ENCODE results near the gene FAM234B. TPM values are rescaled to one million over a fixed set of nuclear protein-coding genes. Genes with fewer than 3 reads are reported as not detected.

Gene FAM234B
- polyA plus RNA-seq, 1 of the 3 experiments (the other 2 are of a cell fraction) = 3.7 TPM

DNA sequence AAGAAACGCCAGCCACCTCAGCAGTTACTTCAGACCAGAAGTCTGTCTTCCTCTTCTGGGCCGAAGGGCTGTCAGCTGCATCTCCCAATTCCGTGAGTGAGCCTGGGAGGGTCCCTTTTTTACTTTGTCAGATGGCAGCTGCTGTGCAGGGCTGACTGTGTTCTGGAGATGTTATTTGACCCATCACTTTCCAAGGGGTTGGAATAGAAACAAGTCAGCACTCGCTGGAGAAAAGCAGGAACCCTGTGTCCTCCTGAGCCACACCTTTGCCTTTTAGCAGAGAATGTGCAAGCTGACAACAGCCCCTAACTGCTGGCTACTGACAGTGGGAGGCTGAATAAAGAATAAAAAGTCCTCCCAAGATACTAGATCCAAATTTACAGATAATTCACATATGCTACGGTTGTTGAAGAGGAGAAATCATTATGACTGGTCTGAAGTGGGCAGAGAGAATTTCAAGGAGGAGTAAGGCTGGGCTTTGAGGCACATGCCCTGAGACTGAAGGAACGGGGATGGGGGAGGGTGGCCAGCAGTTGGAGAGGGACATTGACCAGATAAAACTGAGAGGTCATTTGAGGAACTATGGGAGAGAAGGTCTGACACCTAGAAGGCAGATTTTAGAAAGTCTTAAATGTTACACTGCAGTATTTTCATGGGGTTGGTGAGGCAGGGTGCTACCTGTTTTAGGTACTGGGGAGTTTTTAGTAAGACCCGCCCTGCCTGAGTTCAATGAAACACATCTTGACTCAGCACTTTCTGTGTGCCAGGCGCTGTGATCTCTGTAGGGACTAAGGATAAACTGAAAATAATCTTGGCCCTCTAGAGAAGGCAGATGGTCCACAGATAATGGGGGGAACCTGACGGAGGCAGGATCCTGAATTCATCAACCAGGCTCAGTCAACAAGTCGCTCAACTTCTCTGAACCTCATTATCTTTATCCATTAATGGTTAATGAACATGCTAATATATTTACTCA, 27.4 kb downstream of the FAM234B start:
- POLR2A ChIA-PET = interaction anchor here (0.6 kb wide), 1 partner anchor 32 kb away, joined by 3 read pairs; no protein-coding TSS in a partner anchor

More for the DNA sequence above, 27.4 kb downstream of the FAM234B start:
- peaks cover 0 to 11% of the 10 kb centered on the region in 2 experiments for H3K36me3 ChIP-seq (replicated peaks in 1 of 2; ENCODE audit: control insufficient read depth in 1 of 2, insufficient read depth in 2 of 2, low read length in 1 of 2)
- H3K9ac ChIP-seq = no peak overlapping the region
- no peaks in the 10 kb centered on the region for H3K9me2 ChIP-seq
- no peak overlapping the region for H3K4me3 ChIP-seq (ENCODE audit: low read depth in 2 of 2, low read length in 1 of 2)
- H3K4me1 ChIP-seq (ENCODE audit: control insufficient read depth in 1 of 2, insufficient read depth in 2 of 2, low read depth in 1 of 2, low read length in 1 of 2) = 0 out of 4 replicates have a peak, but pooled peaks cover 0 to 5% of the 10 kb centered on the region in 2 experiments
- CTCF ChIA-PET = no interaction called here
- H3K9me3 ChIP-seq = no peaks in the 10 kb centered on the region
- TF ChIP-seq NRF1 (IDR thresholded peaks at IDR 0.05; ENCODE audit: low read depth, low read length) = no peak
- TF ChIP-seq, protein P1, sequence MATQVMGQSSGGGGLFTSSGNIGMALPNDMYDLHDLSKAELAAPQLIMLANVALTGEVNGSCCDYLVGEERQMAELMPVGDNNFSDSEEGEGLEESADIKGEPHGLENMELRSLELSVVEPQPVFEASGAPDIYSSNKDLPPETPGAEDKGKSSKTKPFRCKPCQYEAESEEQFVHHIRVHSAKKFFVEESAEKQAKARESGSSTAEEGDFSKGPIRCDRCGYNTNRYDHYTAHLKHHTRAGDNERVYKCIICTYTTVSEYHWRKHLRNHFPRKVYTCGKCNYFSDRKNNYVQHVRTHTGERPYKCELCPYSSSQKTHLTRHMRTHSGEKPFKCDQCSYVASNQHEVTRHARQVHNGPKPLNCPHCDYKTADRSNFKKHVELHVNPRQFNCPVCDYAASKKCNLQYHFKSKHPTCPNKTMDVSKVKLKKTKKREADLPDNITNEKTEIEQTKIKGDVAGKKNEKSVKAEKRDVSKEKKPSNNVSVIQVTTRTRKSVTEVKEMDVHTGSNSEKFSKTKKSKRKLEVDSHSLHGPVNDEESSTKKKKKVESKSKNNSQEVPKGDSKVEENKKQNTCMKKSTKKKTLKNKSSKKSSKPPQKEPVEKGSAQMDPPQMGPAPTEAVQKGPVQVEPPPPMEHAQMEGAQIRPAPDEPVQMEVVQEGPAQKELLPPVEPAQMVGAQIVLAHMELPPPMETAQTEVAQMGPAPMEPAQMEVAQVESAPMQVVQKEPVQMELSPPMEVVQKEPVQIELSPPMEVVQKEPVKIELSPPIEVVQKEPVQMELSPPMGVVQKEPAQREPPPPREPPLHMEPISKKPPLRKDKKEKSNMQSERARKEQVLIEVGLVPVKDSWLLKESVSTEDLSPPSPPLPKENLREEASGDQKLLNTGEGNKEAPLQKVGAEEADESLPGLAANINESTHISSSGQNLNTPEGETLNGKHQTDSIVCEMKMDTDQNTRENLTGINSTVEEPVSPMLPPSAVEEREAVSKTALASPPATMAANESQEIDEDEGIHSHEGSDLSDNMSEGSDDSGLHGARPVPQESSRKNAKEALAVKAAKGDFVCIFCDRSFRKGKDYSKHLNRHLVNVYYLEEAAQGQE (IDR thresholded peaks at IDR 0.05; ENCODE audit: low read depth, low read length) = no peak
- no peak for TF ChIP-seq IRF3 (IDR thresholded peaks at IDR 0.05; ENCODE audit: low read depth, low read length)
- no peak for TF ChIP-seq SIN3A (IDR thresholded peaks at IDR 0.05; ENCODE audit: borderline replicate concordance, low read depth, low read length)
- TF ChIP-seq SMC3 (IDR thresholded peaks at IDR 0.05; ENCODE audit: low read depth, low read length) = no peak
- no peak for TF ChIP-seq TEAD4 (IDR thresholded peaks at IDR 0.05; ENCODE audit: borderline replicate concordance, insufficient read depth)
- TF ChIP-seq MEF2A (IDR thresholded peaks at IDR 0.05; ENCODE audit: borderline replicate concordance, low read depth) = no peak
- TF ChIP-seq FOXM1 (IDR thresholded peaks at IDR 0.05; ENCODE audit: low read depth) = no peak
- no peak for TF ChIP-seq GABPA (IDR thresholded peaks at IDR 0.05; ENCODE audit: low read depth)
- TF ChIP-seq NFIC (IDR thresholded peaks at IDR 0.05; ENCODE audit: borderline replicate concordance) = no peak
- TF ChIP-seq, protein P2, sequence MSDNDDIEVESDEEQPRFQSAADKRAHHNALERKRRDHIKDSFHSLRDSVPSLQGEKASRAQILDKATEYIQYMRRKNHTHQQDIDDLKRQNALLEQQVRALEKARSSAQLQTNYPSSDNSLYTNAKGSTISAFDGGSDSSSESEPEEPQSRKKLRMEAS (IDR thresholded peaks at IDR 0.05; ENCODE audit: low read depth) = no peak
- TF ChIP-seq, protein P3, sequence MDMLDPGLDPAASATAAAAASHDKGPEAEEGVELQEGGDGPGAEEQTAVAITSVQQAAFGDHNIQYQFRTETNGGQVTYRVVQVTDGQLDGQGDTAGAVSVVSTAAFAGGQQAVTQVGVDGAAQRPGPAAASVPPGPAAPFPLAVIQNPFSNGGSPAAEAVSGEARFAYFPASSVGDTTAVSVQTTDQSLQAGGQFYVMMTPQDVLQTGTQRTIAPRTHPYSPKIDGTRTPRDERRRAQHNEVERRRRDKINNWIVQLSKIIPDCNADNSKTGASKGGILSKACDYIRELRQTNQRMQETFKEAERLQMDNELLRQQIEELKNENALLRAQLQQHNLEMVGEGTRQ (IDR thresholded peaks at IDR 0.05; ENCODE audit: borderline replicate concordance, low read depth, low read length) = no peak
- TF ChIP-seq RAD21 (IDR thresholded peaks at IDR 0.05; ENCODE audit: low read length) = no peak
- no peak for TF ChIP-seq MXI1 (IDR thresholded peaks at IDR 0.05; ENCODE audit: low read depth, low read length)
- no peak for TF ChIP-seq RXRA (IDR thresholded peaks at IDR 0.05; ENCODE audit: borderline replicate concordance, low read depth)
- TF ChIP-seq USF1 (IDR thresholded peaks at IDR 0.05; ENCODE audit: borderline replicate concordance, low read depth) = no peak
- TF ChIP-seq CHD2 (IDR thresholded peaks at IDR 0.05; ENCODE audit: low read length, partially characterized antibody) = no peak
- no peak for TF ChIP-seq RFX5 (IDR thresholded peaks at IDR 0.05; ENCODE audit: low read length)
- H4K20me1 ChIP-seq (ENCODE audit: insufficient read depth) = no peaks in the 10 kb centered on the region
- no peaks in the 10 kb centered on the region for H3K79me2 ChIP-seq (ENCODE audit: insufficient read depth)
- H3F3A ChIP-seq (replicated peaks; ENCODE audit: insufficient read depth) = no peaks in the 10 kb centered on the region
- WGBS (ENCODE audit: low lambda C conversion rate) = 78% methylated on average over 10 of the region's 10 CpGs
- H3K27me3 ChIP-seq (ENCODE audit: insufficient read depth) = no peaks in the 10 kb centered on the region
- no peak overlapping the region for H3K4me2 ChIP-seq
- H3K27ac ChIP-seq (ENCODE audit: low read depth in 2 of 2, low read length in 1 of 2) = no peak overlapping the region
- no peak overlapping the region for H2AFZ ChIP-seq (ENCODE audit: low read depth)
- DNase-seq = no peak

Measured in SK-N-SH (cell line).